Activated CD4-positive, alpha-beta T cell treated with anti-CD3 and anti-CD28 coated beads for 24 hours (primary cell): ENCODE measurements around the gene SRSF8.
"Not testable (repeated sequence)": the region's sequence is repeated elsewhere in the genome, so short reads cannot be mapped to it uniquely, and the experiment has no call there.

Experiments used
- DNase-seq, 2 donors: peaks; one replicate each; pipeline ENCODE4 v3.0.0-alpha.2; 2020; ENCODE audit warnings: low read depth in 2 of 2

SRSF8 gene

GRCh38 chr11:95095858-95096587 lies 29.3 kb downstream of the SRSF8 start:
- DNase-seq = no peak

GRCh38 chr11:95097209-95097608 lies 30.5 kb downstream of the SRSF8 start:
- DNase-seq = no peak

GRCh38 chr11:95098826-95099225 lies 32.1 kb downstream of the SRSF8 start:
- DNase-seq = no peak

- no peak for DNase-seq
These were observed 33.5 kb downstream of the SRSF8 start for GRCh38 chr11:95100191-95100648.

GRCh38 chr11:95100856-95101507 lies 34.3 kb downstream of the SRSF8 start:
- no peak for DNase-seq

GRCh38 chr11:95101935-95102334 lies 35.2 kb downstream of the SRSF8 start:
- no peak for DNase-seq

GRCh38 chr11:95102733-95103132 lies 36.0 kb downstream of the SRSF8 start:
- DNase-seq = no peak

GRCh38 chr11:95103701-95104100 lies 37.0 kb downstream of the SRSF8 start:
- no peak for DNase-seq

GRCh38 chr11:95104121-95104830 lies 37.6 kb downstream of the SRSF8 start:
- DNase-seq = no peak

GRCh38 chr11:95104856-95105255 lies 38.1 kb downstream of the SRSF8 start:
- DNase-seq = no peak

GRCh38 chr11:95108159-95108611 lies 41.5 kb downstream of the SRSF8 start:
- DNase-seq = no peak

GRCh38 chr11:95108671-95109551 lies 42.2 kb downstream of the SRSF8 start:
- no peak for DNase-seq

GRCh38 chr11:95111471-95111870 lies 44.8 kb downstream of the SRSF8 start:
- not testable (repeated sequence) for DNase-seq

- DNase-seq = no peak
These were observed 45.3 kb downstream of the SRSF8 start for GRCh38 chr11:95111923-95112540.

GRCh38 chr11:95115597-95115996 lies 48.9 kb downstream of the SRSF8 start:
- DNase-seq = no peak

GRCh38 chr11:95119361-95120060 lies 52.8 kb downstream of the SRSF8 start:
- DNase-seq = no peak
